ENCODE measurements around the gene CYBB. TPM values are rescaled to one million over a fixed set of nuclear protein-coding genes. Genes with fewer than 3 reads are reported as not detected.
A peak's percentile ranks its signal among the peaks of the same experiment; 100 is the strongest.

CYBB gene
- total RNA-seq, 1 donor: 1.4 TPM

DNA sequence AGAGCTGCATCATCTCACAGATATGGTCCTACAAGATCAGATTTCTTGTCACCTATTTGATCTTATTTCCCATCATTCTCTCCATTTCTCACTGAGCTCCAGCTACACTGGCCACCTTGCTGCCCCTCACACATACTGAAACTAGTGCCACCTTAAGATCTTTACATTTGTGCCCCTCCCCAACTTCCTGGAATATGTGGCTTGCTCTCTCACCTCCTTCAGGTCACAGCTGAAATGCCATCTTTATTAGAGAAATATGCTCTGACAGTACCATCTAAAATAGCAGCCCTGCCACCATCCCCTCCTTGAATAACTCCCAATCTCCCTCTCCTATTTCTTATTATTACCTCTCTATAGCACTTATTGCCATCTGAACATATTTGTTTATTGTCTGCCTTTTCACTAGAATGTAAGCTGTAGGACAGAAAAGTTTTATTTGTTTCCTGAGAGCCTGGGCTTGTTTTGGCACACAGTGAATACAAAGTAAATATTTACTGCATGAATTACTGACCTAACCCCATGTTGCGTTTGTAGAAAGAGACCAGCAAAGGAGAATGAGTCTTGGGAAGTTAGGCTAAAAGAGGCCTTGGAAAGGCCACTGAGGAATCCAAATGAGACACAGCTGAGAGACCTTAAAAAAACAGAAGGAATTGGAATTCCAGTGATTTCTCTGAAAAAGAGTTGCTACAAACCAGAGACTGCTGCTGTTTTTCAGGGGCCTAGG lies 44.8 kb downstream of the CYBB start:
- Histone ChIP-seq H3K9me3 (ENCODE audit: low read depth, low read length) (no peaks in the 10 kb centered on the region), H2AFZ (ENCODE audit: low read length) (no peak overlapping the region), H3K27ac (ENCODE audit: low read depth, low read length) (no peak overlapping the region), H3K36me3 (ENCODE audit: insufficient read depth, low read length) (no peaks in the 10 kb centered on the region), H3K4me1 (ENCODE audit: insufficient read depth, low read length) (no peaks in the 10 kb centered on the region), H3K4me3 (ENCODE audit: insufficient read depth, low read length) (no peak overlapping the region), H4K20me1 (ENCODE audit: insufficient read depth, low read length) (no peaks in the 10 kb centered on the region), H3K27me3 (ENCODE audit: insufficient read depth, low read length) (peaks cover 2% of the 10 kb centered on the region), H3K4me2 (ENCODE audit: insufficient read depth, low read length) (no peak overlapping the region), H3K79me2 (ENCODE audit: insufficient read depth, low read length) (no peaks in the 10 kb centered on the region)
- TF ChIP-seq, protein P1, sequence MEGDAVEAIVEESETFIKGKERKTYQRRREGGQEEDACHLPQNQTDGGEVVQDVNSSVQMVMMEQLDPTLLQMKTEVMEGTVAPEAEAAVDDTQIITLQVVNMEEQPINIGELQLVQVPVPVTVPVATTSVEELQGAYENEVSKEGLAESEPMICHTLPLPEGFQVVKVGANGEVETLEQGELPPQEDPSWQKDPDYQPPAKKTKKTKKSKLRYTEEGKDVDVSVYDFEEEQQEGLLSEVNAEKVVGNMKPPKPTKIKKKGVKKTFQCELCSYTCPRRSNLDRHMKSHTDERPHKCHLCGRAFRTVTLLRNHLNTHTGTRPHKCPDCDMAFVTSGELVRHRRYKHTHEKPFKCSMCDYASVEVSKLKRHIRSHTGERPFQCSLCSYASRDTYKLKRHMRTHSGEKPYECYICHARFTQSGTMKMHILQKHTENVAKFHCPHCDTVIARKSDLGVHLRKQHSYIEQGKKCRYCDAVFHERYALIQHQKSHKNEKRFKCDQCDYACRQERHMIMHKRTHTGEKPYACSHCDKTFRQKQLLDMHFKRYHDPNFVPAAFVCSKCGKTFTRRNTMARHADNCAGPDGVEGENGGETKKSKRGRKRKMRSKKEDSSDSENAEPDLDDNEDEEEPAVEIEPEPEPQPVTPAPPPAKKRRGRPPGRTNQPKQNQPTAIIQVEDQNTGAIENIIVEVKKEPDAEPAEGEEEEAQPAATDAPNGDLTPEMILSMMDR (IDR thresholded peaks at IDR 0.05; ENCODE audit: extremely low read depth, low read depth, low read length): no peak
- no peak for DNase-seq (ENCODE audit: insufficient read length, low spot score, missing footprints)

DNA sequence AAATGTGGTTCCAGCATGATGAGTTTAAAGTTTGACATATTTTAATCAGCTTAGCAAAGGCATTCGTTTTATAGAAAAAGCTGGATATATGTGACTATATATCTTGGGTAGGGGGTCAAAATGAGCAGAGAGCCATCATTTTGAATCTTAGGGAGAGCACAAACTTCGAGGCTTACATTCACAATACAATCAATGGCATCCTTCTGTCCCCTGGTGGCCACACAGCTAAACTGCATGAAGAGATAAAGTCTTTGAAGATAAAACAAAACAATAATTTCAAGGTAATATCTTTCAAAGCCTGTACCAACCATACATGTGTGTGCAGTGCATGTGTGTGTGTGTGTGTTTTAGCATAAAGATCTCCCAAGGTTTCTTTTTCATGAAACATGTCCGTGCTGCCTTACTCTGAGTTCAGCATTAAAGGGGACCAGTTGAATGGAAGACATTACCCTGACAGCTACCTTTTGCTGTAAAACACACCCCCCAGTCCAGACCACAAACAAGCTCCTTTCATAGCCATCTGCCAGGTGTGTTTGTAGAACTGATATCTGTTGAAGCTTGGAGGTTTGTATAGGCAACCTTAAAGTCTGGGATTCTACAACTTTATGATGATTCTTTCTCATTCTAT lies 45.5 kb downstream of the CYBB start:
- Histone ChIP-seq H3K79me2 (ENCODE audit: insufficient read depth, low read length) (no peaks in the 10 kb centered on the region), H3K9me3 (ENCODE audit: low read depth, low read length) (no peaks in the 10 kb centered on the region), H3K4me3 (ENCODE audit: insufficient read depth, low read length) (no peak overlapping the region), H3K27ac (ENCODE audit: low read depth, low read length) (no peak overlapping the region), H3K4me1 (ENCODE audit: insufficient read depth, low read length) (no peaks in the 10 kb centered on the region), H3K27me3 (ENCODE audit: insufficient read depth, low read length) (peaks cover 2% of the 10 kb centered on the region), H3K4me2 (ENCODE audit: insufficient read depth, low read length) (no peak overlapping the region), H3K36me3 (ENCODE audit: insufficient read depth, low read length) (no peaks in the 10 kb centered on the region), H4K20me1 (ENCODE audit: insufficient read depth, low read length) (no peaks in the 10 kb centered on the region), H2AFZ (ENCODE audit: low read length) (no peak overlapping the region)
- TF ChIP-seq, protein P1 (IDR thresholded peaks at IDR 0.05; ENCODE audit: extremely low read depth, low read depth, low read length): peak; percentile 86
- DNase-seq (ENCODE audit: insufficient read length, low spot score, missing footprints): peak; percentile 29

GRCh38 chrX:37829721-37830120 lies 49.9 kb downstream of the CYBB start:
- Histone ChIP-seq H3K4me1 (ENCODE audit: insufficient read depth, low read length) (no peaks in the 10 kb centered on the region), H3K36me3 (ENCODE audit: insufficient read depth, low read length) (no peaks in the 10 kb centered on the region), H4K20me1 (ENCODE audit: insufficient read depth, low read length) (no peaks in the 10 kb centered on the region), H3K79me2 (ENCODE audit: insufficient read depth, low read length) (no peaks in the 10 kb centered on the region), H3K4me3 (ENCODE audit: insufficient read depth, low read length) (no peak overlapping the region), H3K27me3 (ENCODE audit: insufficient read depth, low read length) (no peaks in the 10 kb centered on the region), H3K27ac (ENCODE audit: low read depth, low read length) (no peak overlapping the region), H3K4me2 (ENCODE audit: insufficient read depth, low read length) (no peak overlapping the region), H2AFZ (ENCODE audit: low read length) (no peak overlapping the region), H3K9me3 (ENCODE audit: low read depth, low read length) (no peaks in the 10 kb centered on the region)
- DNase-seq (ENCODE audit: insufficient read length, low spot score, missing footprints): no peak
- TF ChIP-seq, protein P1 (IDR thresholded peaks at IDR 0.05; ENCODE audit: extremely low read depth, low read depth, low read length): no peak

- no peak overlapping the region for H3K4me2 ChIP-seq (ENCODE audit: insufficient read depth, low read length)
- no peak overlapping the region for H3K27ac ChIP-seq (ENCODE audit: low read depth, low read length)
- no peak overlapping the region for H2AFZ ChIP-seq (ENCODE audit: low read length)
- H3K79me2 ChIP-seq (ENCODE audit: insufficient read depth, low read length): no peaks in the 10 kb centered on the region
- H3K36me3 ChIP-seq (ENCODE audit: insufficient read depth, low read length): no peaks in the 10 kb centered on the region
- H3K9me3 ChIP-seq (ENCODE audit: low read depth, low read length): no peaks in the 10 kb centered on the region
- TF ChIP-seq, protein P1 (IDR thresholded peaks at IDR 0.05; ENCODE audit: extremely low read depth, low read depth, low read length): no peak
- no peak for DNase-seq (ENCODE audit: insufficient read length, low spot score, missing footprints)
- no peaks in the 10 kb centered on the region for H3K4me1 ChIP-seq (ENCODE audit: insufficient read depth, low read length)
- no peak overlapping the region for H3K4me3 ChIP-seq (ENCODE audit: insufficient read depth, low read length)
- H4K20me1 ChIP-seq (ENCODE audit: insufficient read depth, low read length): no peaks in the 10 kb centered on the region
- no peaks in the 10 kb centered on the region for H3K27me3 ChIP-seq (ENCODE audit: insufficient read depth, low read length)
Observed at GRCh38 chrX:37830371-37830770, 50.5 kb downstream of the CYBB start.

Measured in osteoblast (primary cell).